OCI-LY3 (cell line): ENCODE data around the gene CELSR2.

Experiments
- H2AFZ ChIP-seq: fragments of 200-600, 300-600 bp; shearing (Covaris generic); 2 replicates; pipeline ENCODE4 v1.6.0; 2014; ENCODE audit warnings: antibody characterized with exemption, low read depth, low read length
- H3K27ac ChIP-seq: fragments of 200-600, 300-600 bp; sonication (generic); 2 replicates; pipeline ENCODE4 v1.5.1; 2014; ENCODE audit warnings: mild to moderate bottlenecking, low read length, moderate library complexity, mixed read lengths
- H3K27me3 ChIP-seq: fragments of 200-600, 300-600 bp; sonication (generic); 2 replicates; pipeline ENCODE4 v1.6.1; 2014; ENCODE audit warnings: low read depth, low read length, mixed read lengths
- H3K36me3 ChIP-seq: fragments of 200-600, 300-600 bp; sonication (generic); replicated peaks from 2 replicates; pipeline ENCODE3; 2014; ENCODE audit warnings: low read depth, low read length, mixed read lengths
- H3K4me1 ChIP-seq: fragments of 300-600, 200-600 bp; sonication (generic); 2 replicates; pipeline ENCODE4 v1.6.1; 2014; ENCODE audit warnings: low read length, mixed read lengths
- H3K4me2 ChIP-seq: fragments of 200-600, 300-600 bp; sonication (generic); 2 replicates; pipeline ENCODE4 v1.6.1; 2014; ENCODE audit warnings: low read length, mixed read lengths
- H3K4me3 ChIP-seq: fragments of 300-600, 200-600 bp; sonication (generic); 2 replicates; pipeline ENCODE4 v1.5.1; 2014; ENCODE audit warnings: antibody characterized with exemption, mild to moderate bottlenecking, low read length, moderate library complexity
- H3K79me2 ChIP-seq: fragments of 300-600, 200-600 bp; shearing (Covaris generic); 2 replicates; pipeline ENCODE4 v1.6.1; 2014; ENCODE audit warnings: mild to moderate bottlenecking, low read length, mixed read lengths
- H3K9ac ChIP-seq: fragments of 300-600, 200-600 bp; shearing (Covaris generic); 2 replicates; pipeline ENCODE4 v1.6.0; 2014; ENCODE audit warnings: mild to moderate bottlenecking, low read length, moderate library complexity
- H3K9me3 ChIP-seq: fragments of 200-600, 300-600 bp; shearing (Covaris generic); 2 replicates; pipeline ENCODE4 v1.6.1; 2014; ENCODE audit warnings: low read length, mixed read lengths; ENCODE audit not compliant: insufficient read depth
- H4K20me1 ChIP-seq: fragments of 200-600, 300-600 bp; sonication (generic); 2 replicates; pipeline ENCODE4 v1.6.1; 2016; ENCODE audit warnings: low read length, mixed read lengths; ENCODE audit not compliant: insufficient read depth
- CTCF ChIP-seq: fragments of 200-600, 300-600 bp; sonication (generic); IDR thresholded peaks from 2 replicates; pipeline ENCODE4 v1.5.1; 2014; ENCODE audit warnings: antibody characterized with exemption, low read length, low read depth
- EZH2phosphoT487 ChIP-seq: fragments of 200-600 bp; shearing (Covaris generic); IDR thresholded peaks from 2 replicates; pipeline ENCODE4 v1.6.1; 2018; ENCODE audit warnings: antibody characterized with exemption, mixed run types, low read depth

The CELSR2 gene

GRCh38 chr1:109265016-109265415 lies 15.7 kb downstream of the CELSR2 start:
- no peaks in the 10 kb centered on the region for H3K79me2 ChIP-seq
- H3K4me1 ChIP-seq, result no peaks in the 10 kb centered on the region
- H2AFZ ChIP-seq, result no peak overlapping the region
- H3K27me3 ChIP-seq, result no peaks in the 10 kb centered on the region
- H3K9ac ChIP-seq, result no peak overlapping the region
- H3K9me3 ChIP-seq, result no peaks in the 10 kb centered on the region
- H3K4me2 ChIP-seq, result no peak overlapping the region
- H3K36me3 ChIP-seq, result no peaks in the 10 kb centered on the region
- H4K20me1 ChIP-seq, result no peaks in the 10 kb centered on the region
- TF ChIP-seq CTCF (no peak), EZH2phosphoT487 (no peak)
- no peak overlapping the region for H3K27ac ChIP-seq
- H3K4me3 ChIP-seq, result no peak overlapping the region

- Histone ChIP-seq H3K9ac (no peak overlapping the region), H3K4me3 (no peak overlapping the region), H3K4me1 (no peaks in the 10 kb centered on the region), H4K20me1 (no peaks in the 10 kb centered on the region), H3K27me3 (no peaks in the 10 kb centered on the region), H2AFZ (no peak overlapping the region), H3K27ac (no peak overlapping the region), H3K4me2 (no peak overlapping the region), H3K36me3 (no peaks in the 10 kb centered on the region), H3K9me3 (no peaks in the 10 kb centered on the region), H3K79me2 (no peaks in the 10 kb centered on the region)
- no peak for TF ChIP-seq EZH2phosphoT487
- TF ChIP-seq CTCF, result no peak
These were observed 16.5 kb downstream of the CELSR2 start for GRCh38 chr1:109265741-109266330.

- Histone ChIP-seq H3K9ac (no peak overlapping the region), H3K4me3 (no peak overlapping the region), H3K27me3 (no peaks in the 10 kb centered on the region), H4K20me1 (no peaks in the 10 kb centered on the region), H3K27ac (no peak overlapping the region), H3K4me2 (no peak overlapping the region), H3K36me3 (no peaks in the 10 kb centered on the region), H3K4me1 (no peaks in the 10 kb centered on the region), H3K9me3 (no peaks in the 10 kb centered on the region), H2AFZ (no peak overlapping the region), H3K79me2 (no peaks in the 10 kb centered on the region)
- TF ChIP-seq CTCF, result no peak
- no peak for TF ChIP-seq EZH2phosphoT487
These were observed 17.6 kb downstream of the CELSR2 start for GRCh38 chr1:109266965-109267364.

- H3K9ac ChIP-seq, result no peak overlapping the region
- no peaks in the 10 kb centered on the region for H3K27me3 ChIP-seq
- no peaks in the 10 kb centered on the region for H3K79me2 ChIP-seq
- H3K4me2 ChIP-seq, result no peak overlapping the region
- no peaks in the 10 kb centered on the region for H3K4me1 ChIP-seq
- no peak overlapping the region for H2AFZ ChIP-seq
- H3K27ac ChIP-seq, result no peak overlapping the region
- no peak overlapping the region for H3K4me3 ChIP-seq
- no peaks in the 10 kb centered on the region for H3K9me3 ChIP-seq
- no peaks in the 10 kb centered on the region for H4K20me1 ChIP-seq
- H3K36me3 ChIP-seq, result no peaks in the 10 kb centered on the region
- TF ChIP-seq EZH2phosphoT487, result no peak
- no peak for TF ChIP-seq CTCF
These were observed 18.5 kb downstream of the CELSR2 start for GRCh38 chr1:109267743-109268300.
